ENCODE measurements around the gene COL4A1. TPM values are rescaled to one million over a fixed set of nuclear protein-coding genes. Genes with fewer than 3 reads are reported as not detected.
A peak's percentile ranks its signal among the peaks of the same experiment; 100 is the strongest.

The COL4A1 gene
- total and polyA plus RNA-seq, 11 donors, result 52.6 to 428 (median 184) TPM

DNA sequence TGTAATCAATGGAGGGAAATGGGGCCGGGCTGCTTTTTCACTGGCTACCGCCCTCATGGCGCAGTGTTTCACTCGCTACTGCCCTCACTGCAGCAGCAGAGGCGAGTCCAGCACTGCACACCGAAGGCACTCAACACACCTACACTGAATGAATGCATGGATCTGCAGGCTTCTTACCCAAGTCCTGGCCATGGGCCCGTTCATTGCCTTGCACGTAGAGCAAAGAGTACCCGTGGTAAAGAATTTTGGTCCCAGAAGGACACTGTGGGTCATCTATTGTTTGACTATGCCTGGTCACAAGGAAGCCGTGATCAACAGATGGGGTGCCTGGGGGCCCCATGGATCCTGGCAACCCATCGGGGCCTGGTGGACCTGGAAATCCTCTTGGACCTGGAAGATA lies 144.9 kb downstream of the COL4A1 start:
- Histone ChIP-seq H3K4me1 (peaks cover 0 to 46% (median 6%) of the 10 kb centered on the region in 12 donors), H3K27me3 (no peaks in the 10 kb centered on the region), H3K27ac (peak overlapping the region in 1 of 12 donors; percentile 70), H3K9me3 (no peaks in the 10 kb centered on the region), H3K4me3 (no peak overlapping the region), H3K36me3 (peaks cover 5 to 98% (median 93%) of the 10 kb centered on the region in 9 donors)
- DNase-seq (no peak), ATAC-seq (no peak)
- WGBS, 4 donors, result 89 to 97% (median 92%) methylated on average over 11 of the region's 11 CpGs
- TF ChIP-seq, protein P1, sequence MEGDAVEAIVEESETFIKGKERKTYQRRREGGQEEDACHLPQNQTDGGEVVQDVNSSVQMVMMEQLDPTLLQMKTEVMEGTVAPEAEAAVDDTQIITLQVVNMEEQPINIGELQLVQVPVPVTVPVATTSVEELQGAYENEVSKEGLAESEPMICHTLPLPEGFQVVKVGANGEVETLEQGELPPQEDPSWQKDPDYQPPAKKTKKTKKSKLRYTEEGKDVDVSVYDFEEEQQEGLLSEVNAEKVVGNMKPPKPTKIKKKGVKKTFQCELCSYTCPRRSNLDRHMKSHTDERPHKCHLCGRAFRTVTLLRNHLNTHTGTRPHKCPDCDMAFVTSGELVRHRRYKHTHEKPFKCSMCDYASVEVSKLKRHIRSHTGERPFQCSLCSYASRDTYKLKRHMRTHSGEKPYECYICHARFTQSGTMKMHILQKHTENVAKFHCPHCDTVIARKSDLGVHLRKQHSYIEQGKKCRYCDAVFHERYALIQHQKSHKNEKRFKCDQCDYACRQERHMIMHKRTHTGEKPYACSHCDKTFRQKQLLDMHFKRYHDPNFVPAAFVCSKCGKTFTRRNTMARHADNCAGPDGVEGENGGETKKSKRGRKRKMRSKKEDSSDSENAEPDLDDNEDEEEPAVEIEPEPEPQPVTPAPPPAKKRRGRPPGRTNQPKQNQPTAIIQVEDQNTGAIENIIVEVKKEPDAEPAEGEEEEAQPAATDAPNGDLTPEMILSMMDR (IDR thresholded peaks at IDR 0.05), result no peak
- no peak for TF ChIP-seq POLR2A (IDR thresholded peaks at IDR 0.05)
- intact Hi-C loops (cut with DNase I), result no loop called here

DNA sequence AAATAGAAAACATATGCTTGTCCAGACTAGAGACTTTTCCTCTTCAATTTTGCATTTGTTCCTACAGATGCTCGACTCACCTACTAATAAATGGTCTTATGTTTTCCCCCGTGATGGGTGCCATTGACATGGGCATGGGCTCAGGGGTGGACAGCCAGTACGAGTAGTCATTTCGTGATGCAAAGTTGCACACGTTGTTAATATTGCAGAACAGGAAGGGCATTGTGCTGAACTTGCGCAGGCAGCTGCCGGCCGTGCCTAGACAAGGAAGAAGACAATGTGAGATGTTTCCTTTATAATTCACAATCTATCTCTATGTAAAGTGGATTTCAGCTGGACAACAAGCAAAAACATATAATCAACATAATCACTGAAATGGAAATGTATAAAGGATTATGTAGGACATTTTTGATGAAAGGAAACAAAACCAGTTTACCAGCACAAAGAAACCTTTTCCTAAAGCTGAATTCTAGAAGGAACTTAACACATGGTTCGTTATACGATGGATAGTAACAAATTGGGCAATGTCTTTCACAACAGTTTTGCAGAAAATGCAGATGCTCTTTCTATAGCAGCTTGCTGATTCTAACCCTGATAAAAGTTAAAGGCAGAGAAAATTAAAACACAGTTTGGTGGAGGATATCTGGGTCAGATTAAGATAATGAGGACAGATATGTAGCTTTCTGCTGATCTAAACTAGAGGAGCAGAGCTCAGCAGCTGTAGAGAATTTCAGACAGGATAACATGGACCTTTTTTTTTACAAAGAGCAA lies 145.7 kb downstream of the COL4A1 start:
- Histone ChIP-seq H3K27ac (peak overlapping the region in 1 of 12 donors; percentile 70), H3K4me1 (peaks cover 0 to 46% (median 6%) of the 10 kb centered on the region in 12 donors), H3K4me3 (no peak overlapping the region), H3K9me3 (no peaks in the 10 kb centered on the region), H3K36me3 (peaks cover 3 to 98% (median 93%) of the 10 kb centered on the region in 9 donors), H3K27me3 (no peaks in the 10 kb centered on the region)
- ATAC-seq, result peak in 2 of 4 donors; percentile 49 to 60
- intact Hi-C loops (cut with DNase I), result no loop called here
- 76 to 80% (median 78%) methylated on average over 10 of the region's 10 CpGs for WGBS, 4 donors
- DNase-seq, result no peak
- TF ChIP-seq POLR2A (IDR thresholded peaks at IDR 0.05), result no peak
- TF ChIP-seq, protein P1 (IDR thresholded peaks at IDR 0.05), result no peak

DNA sequence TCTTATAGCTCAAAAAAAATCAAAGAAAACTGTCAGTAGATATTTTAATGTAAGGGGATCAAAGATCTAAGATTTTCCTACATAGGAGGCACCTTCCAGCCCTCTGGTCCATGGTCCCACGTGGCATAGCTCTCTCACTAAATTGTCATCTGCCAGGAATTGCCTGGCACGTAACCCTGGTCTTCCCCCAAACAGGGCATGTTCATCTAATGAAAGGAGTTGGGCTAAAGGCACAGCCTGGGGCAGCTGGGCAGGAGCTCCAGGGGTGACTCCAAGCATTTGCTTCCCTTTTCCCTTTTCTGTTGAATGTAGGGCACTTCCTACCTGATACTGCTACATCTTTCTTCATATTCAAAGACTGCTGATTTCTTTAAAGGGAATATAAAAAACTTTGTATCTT lies 148.7 kb downstream of the COL4A1 start:
- intact Hi-C loops (cut with DNase I), result no loop called here
- Histone ChIP-seq H3K9me3 (no peaks in the 10 kb centered on the region), H3K36me3 (peaks cover 2 to 98% (median 95%) of the 10 kb centered on the region in 9 donors), H3K4me1 (peaks cover 0 to 46% (median 6%) of the 10 kb centered on the region in 12 donors), H3K27ac (peak overlapping the region in 1 of 12 donors; percentile 47), H3K27me3 (no peaks in the 10 kb centered on the region), H3K4me3 (no peak overlapping the region)
- WGBS, 4 donors, result 36 to 56% (median 40%) methylated on average over 2 of the region's 2 CpGs
- ATAC-seq (peak in 3 of 4 donors; percentile 29 to 66 (median 51)), DNase-seq (no peak)
- TF ChIP-seq, protein P1 (IDR thresholded peaks at IDR 0.05), result no peak
- no peak for TF ChIP-seq POLR2A (IDR thresholded peaks at IDR 0.05)

DNA sequence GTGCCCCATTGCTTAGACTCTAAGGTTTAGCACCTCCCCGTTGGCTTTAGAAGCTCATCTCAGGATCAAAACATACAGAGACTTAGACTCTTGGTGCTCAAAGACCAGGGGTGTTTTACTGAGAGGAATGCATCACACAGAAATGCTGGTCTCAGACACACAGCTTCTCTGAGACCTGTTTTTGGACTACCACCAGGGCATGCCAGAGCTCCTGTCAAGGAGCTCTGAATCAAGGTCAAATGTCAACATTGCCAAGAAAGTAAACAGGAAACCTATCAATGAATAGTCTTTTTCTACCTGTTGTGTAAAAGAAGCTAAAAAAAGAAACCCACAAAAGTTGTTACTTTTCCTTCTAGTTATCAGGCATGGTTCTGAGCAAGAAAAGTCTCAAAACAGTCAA lies 149.2 kb downstream of the COL4A1 start:
- Histone ChIP-seq H3K27me3 (no peaks in the 10 kb centered on the region), H3K9me3 (no peaks in the 10 kb centered on the region), H3K4me3 (no peak overlapping the region), H3K27ac (peak overlapping the region in 1 of 12 donors; percentile 47), H3K4me1 (peaks cover 0 to 44% (median 6%) of the 10 kb centered on the region in 12 donors), H3K36me3 (peaks cover 2 to 98% (median 95%) of the 10 kb centered on the region in 9 donors)
- WGBS, 4 donors, result 80 to 85% (median 80%) methylated on average over 1 of the region's 1 CpG
- intact Hi-C loops (cut with DNase I), result no loop called here
- TF ChIP-seq, protein P1 (IDR thresholded peaks at IDR 0.05), result no peak
- TF ChIP-seq POLR2A (IDR thresholded peaks at IDR 0.05), result no peak
- DNase-seq, result no peak
- no peak for ATAC-seq

All from heart left ventricle (tissue), 16 donors.